SK-N-SH (cell line): ENCODE results near the gene SF3A1.

Experiments
- CHD2 ChIP-seq: fragments of 150-350 bp; IDR thresholded peaks from 2 replicates; pipeline ENCODE4 v1.6.1; 2018; ENCODE audit warnings: low read length; ENCODE audit not compliant: partially characterized antibody
- ELF1 ChIP-seq: IDR thresholded peaks from 2 replicates; pipeline ENCODE4 v1.4.0; 2012
- EP300 ChIP-seq, 2 experiments: IDR thresholded peaks; 2 replicates each; pipeline versions ENCODE4 v1.4.0 to v1.6.1; 2012; ENCODE audit warnings: borderline replicate concordance in 1 of 2, low read depth in 1 of 2, low read length in 1 of 2
- NFIC ChIP-seq: IDR thresholded peaks from 2 replicates; pipeline ENCODE4 v1.4.0; 2012; ENCODE audit warnings: borderline replicate concordance
- POLR2AphosphoS5 ChIP-seq: IDR thresholded peaks from 2 replicates; pipeline ENCODE4 v1.6.1; 2012; ENCODE audit warnings: low read depth, low read length
- RAD21 ChIP-seq: IDR thresholded peaks from 2 replicates; pipeline ENCODE4 v1.6.1; 2012; ENCODE audit warnings: mild to moderate bottlenecking, low read length
- RCOR1 ChIP-seq: fragments of 150-350 bp; IDR thresholded peaks from 2 replicates; pipeline ENCODE4 v1.6.1; 2017; ENCODE audit warnings: antibody characterized with exemption, low read length
- SIN3A ChIP-seq: IDR thresholded peaks from 2 replicates; pipeline ENCODE4 v1.6.1; 2012; ENCODE audit warnings: low read depth, mild to moderate bottlenecking, low read length, moderate library complexity, borderline replicate concordance
- TF ChIP-seq, protein P1 (sequence below): fragments of 200-600 bp; sonication (generic); IDR thresholded peaks from 2 replicates; pipeline ENCODE4 v1.6.1; 2017; ENCODE audit warnings: antibody characterized with exemption, mild to moderate bottlenecking, moderate library complexity
- TF ChIP-seq, protein P2 (sequence below): IDR thresholded peaks from 2 replicates; pipeline ENCODE4 v1.4.0; 2012; ENCODE audit warnings: low read depth, borderline replicate concordance

DNA sequence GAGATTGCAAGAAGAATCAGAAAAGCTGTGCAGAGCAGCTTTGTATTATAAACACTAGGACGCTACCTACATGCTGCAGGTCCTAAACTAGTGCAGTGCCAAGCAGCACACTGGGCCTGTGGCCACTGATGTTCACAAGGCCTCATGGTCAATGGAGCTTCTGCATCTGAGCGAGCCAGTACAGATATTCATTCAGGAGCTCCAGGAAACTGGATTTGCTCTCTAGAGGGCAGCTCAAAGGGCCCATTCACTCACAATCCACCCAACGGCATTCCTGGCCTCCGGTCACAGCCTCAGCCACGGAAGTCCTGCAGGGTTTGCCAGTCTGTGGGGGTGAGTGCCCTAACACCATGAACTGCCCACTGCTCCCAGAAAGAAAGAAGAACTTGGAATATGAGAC, 24.1 kb downstream of the SF3A1 start:
- TF ChIP-seq NFIC (no peak), POLR2AphosphoS5 (no peak), RCOR1 (no peak), ELF1 (no peak), SIN3A (no peak), CHD2 (no peak), RAD21 (no peak), EP300 (IDR thresholded peaks at IDR 0.05; ENCODE audit: borderline replicate concordance in 1 of 2, low read depth in 1 of 2, low read length in 1 of 2) (no peak)
- TF ChIP-seq, protein P1, sequence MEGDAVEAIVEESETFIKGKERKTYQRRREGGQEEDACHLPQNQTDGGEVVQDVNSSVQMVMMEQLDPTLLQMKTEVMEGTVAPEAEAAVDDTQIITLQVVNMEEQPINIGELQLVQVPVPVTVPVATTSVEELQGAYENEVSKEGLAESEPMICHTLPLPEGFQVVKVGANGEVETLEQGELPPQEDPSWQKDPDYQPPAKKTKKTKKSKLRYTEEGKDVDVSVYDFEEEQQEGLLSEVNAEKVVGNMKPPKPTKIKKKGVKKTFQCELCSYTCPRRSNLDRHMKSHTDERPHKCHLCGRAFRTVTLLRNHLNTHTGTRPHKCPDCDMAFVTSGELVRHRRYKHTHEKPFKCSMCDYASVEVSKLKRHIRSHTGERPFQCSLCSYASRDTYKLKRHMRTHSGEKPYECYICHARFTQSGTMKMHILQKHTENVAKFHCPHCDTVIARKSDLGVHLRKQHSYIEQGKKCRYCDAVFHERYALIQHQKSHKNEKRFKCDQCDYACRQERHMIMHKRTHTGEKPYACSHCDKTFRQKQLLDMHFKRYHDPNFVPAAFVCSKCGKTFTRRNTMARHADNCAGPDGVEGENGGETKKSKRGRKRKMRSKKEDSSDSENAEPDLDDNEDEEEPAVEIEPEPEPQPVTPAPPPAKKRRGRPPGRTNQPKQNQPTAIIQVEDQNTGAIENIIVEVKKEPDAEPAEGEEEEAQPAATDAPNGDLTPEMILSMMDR = no peak
- TF ChIP-seq, protein P2, sequence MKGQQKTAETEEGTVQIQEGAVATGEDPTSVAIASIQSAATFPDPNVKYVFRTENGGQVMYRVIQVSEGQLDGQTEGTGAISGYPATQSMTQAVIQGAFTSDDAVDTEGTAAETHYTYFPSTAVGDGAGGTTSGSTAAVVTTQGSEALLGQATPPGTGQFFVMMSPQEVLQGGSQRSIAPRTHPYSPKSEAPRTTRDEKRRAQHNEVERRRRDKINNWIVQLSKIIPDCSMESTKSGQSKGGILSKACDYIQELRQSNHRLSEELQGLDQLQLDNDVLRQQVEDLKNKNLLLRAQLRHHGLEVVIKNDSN = no peak
